GM12878 (cell line): ENCODE measurements around the gene FAHD2A. TPM values are rescaled to one million over a fixed set of nuclear protein-coding genes. Genes with fewer than 3 reads are reported as not detected.

Experiments used
- ATAC-seq: fragments of 200-7000 bp; cut with Tn5 transposase; 3 replicates; pipeline ENCODE4 v1.9.1; 2020; ENCODE audit warnings: mild to moderate bottlenecking, moderate library complexity
- BruUV-seq: library from RNA; stranded (reverse); fragments of 400-500 nt; replicated peaks from 2 replicates; lab custom pipeline; 2021; lab: Mats Ljungman, UMichigan
- CTCF ChIA-PET: fragments of 300-600 bp; sonication (Branson Sonifier 250); formaldehyde crosslinking; extraction: SDS; loops from one replicate; lab custom pipeline; 2021; ENCODE audit warnings: inconsistent platforms; lab: Yijun Ruan, JAX
- POLR2A ChIA-PET: fragments of 350-600 bp; formaldehyde crosslinking; extraction: SDS; loops from one replicate; lab custom pipeline; 2021; ENCODE audit warnings: inconsistent platforms; lab: Charles Lee
- RAD21 ChIA-PET: fragments of 300-600 bp; sonication (Branson Sonifier 250); formaldehyde crosslinking; loops from one replicate; lab custom pipeline; 2023; ENCODE audit warnings: antibody characterized with exemption; ENCODE audit not compliant: unreplicated experiment; lab: Charles Lee
- SMC1A ChIA-PET: fragments of 300-600 bp; sonication (Branson Sonifier 250); formaldehyde crosslinking; loops from one replicate; lab custom pipeline; 2023; ENCODE audit not compliant: unreplicated experiment, uncharacterized antibody; lab: Charles Lee
- DNase-seq: peaks from one replicate; pipeline ENCODE4 v3.0.0-alpha.2; 2011; ENCODE audit warnings: low read depth, low spot score
- FAIRE-seq: peaks from 3 replicates; lab custom pipeline; 2011; peaks lifted over from hg19 to GRCh38; lab: Jason Lieb, UNC
- H2AFZ ChIP-seq: 2 replicates; pipeline ENCODE4 v1.6.0; 2011; ENCODE audit warnings: low read depth, low read length, control low read depth; ENCODE audit not compliant: control insufficient read depth
- H3K27ac ChIP-seq: 2 replicates; pipeline ENCODE4 v1.5.1; 2011; ENCODE audit warnings: control low read depth; ENCODE audit not compliant: control insufficient read depth, insufficient read depth
- H3K27me3 ChIP-seq, 2 experiments: replicated peaks in 1 of 2; 2 replicates each; pipeline versions ENCODE4 v1.6.0 to v1.6.1; 2011; ENCODE audit warnings: low read length in 1 of 2; ENCODE audit not compliant: control insufficient read depth in 2 of 2, insufficient read depth in 2 of 2
- H3K36me3 ChIP-seq, 2 experiments: 2 replicates each; pipeline ENCODE4 v1.5.1; 2011; ENCODE audit warnings: low read length in 1 of 2; ENCODE audit not compliant: control insufficient read depth in 2 of 2, insufficient read depth in 2 of 2
- H3K4me1 ChIP-seq: 2 replicates; pipeline ENCODE4 v1.6.1; 2011; ENCODE audit warnings: mild to moderate bottlenecking, low read length, moderate library complexity, mixed read lengths; ENCODE audit not compliant: control insufficient read depth, insufficient read depth
- H3K4me2 ChIP-seq: 2 replicates; pipeline ENCODE4 v1.6.0; 2011; ENCODE audit warnings: control low read depth; ENCODE audit not compliant: control insufficient read depth, insufficient read depth
- H3K4me3 ChIP-seq: fragments of 200-600 bp; sonication (generic); 2 replicates; pipeline ENCODE4 v1.5.1; 2016
- H3K79me2 ChIP-seq: 2 replicates; pipeline ENCODE4 v1.6.0; 2011; ENCODE audit warnings: low read length; ENCODE audit not compliant: control insufficient read depth, insufficient read depth
- H3K9ac ChIP-seq: 2 replicates; pipeline ENCODE4 v1.8.0; 2011; ENCODE audit warnings: low read length, control low read depth, mixed read lengths; ENCODE audit not compliant: control insufficient read depth, insufficient read depth
- H3K9me3 ChIP-seq: replicated peaks from 3 replicates; pipeline ENCODE4 v1.5.1; 2011; ENCODE audit warnings: mild to moderate bottlenecking, low read length; ENCODE audit not compliant: control insufficient read depth, insufficient read depth
- H4K20me1 ChIP-seq: 2 replicates; pipeline ENCODE4 v1.6.0; 2011; ENCODE audit not compliant: control insufficient read depth, insufficient read depth
- ASH2L ChIP-seq: fragments of 300-600, 200-600 bp; sonication (generic); IDR thresholded peaks from 2 replicates; pipeline ENCODE4 v1.6.1; 2017; ENCODE audit warnings: low read depth, mild to moderate bottlenecking, borderline replicate concordance
- NKRF ChIP-seq: fragments of 450-650 bp; conservative IDR thresholded peaks from 2 replicates; pipeline ENCODE4 v1.6.1; 2017; ENCODE audit warnings: mild to moderate bottlenecking, moderate library complexity
- NR2C1 ChIP-seq: fragments of 450-650 bp; IDR thresholded peaks from 2 replicates; pipeline ENCODE4 v1.6.1; 2017; ENCODE audit warnings: antibody characterized with exemption, mild to moderate bottlenecking, moderate library complexity
- RCOR1 ChIP-seq: conservative IDR thresholded peaks from 2 replicates; pipeline ENCODE4 v1.6.1; 2012; ENCODE audit warnings: low read depth, low read length, improper control_type of control experiment
- ZBTB40 ChIP-seq: fragments of 450-650 bp; IDR thresholded peaks from 2 replicates; pipeline ENCODE4 v1.6.1; 2016; ENCODE audit warnings: mild to moderate bottlenecking, moderate library complexity, borderline replicate concordance
- WGBS: methylation state at CpG from one replicate; pipeline ENCODE4 v1.1.6; 2016; ENCODE audit warnings: low lambda C conversion rate; ENCODE audit not compliant: insufficient replicate concordance, insufficient coverage; ENCODE audit errors: missing lambda C conversion rate; 5-methylcytosine and 5-hydroxymethylcytosine counted together
- in situ Hi-C: fragments of 300-500 bp; cut with MboI; formaldehyde crosslinking; loops from 9 replicates; pipeline ENCODE4 v1.14.3; 2018; ENCODE audit warnings: mixed read lengths
- intact Hi-C: fragments of 100-400 bp; cut with micrococcal nuclease; formaldehyde crosslinking; loops from one replicate; pipeline ENCODE4 v1.14.2; 2022; ENCODE audit not compliant: unreplicated experiment
- polyA plus RNA-seq, 11 experiments: library from polyadenylated mRNA; depleted of rRNA in 4 of 11; unstranded in 6 of 11; stranded (reverse) in 5 of 11; fragments of >200 nt; fragmentation: Nextera tagmentation in 4 of 11; fragmentation: Illumina TruSeq in 1 of 11; extraction: Ambion mirVana in 4 of 11; extraction: Trizol in 1 of 11; gene quantifications; 1 replicate in 1 of 11; 2 replicates in 10 of 11; pipeline versions ENCODE4 v1.2.1 to v1.2.3, GENCODE V29; 2011 to 2016; ENCODE audit warnings: inconsistent platforms in 2 of 11, missing spikeins in 2 of 11, low read depth in 1 of 11
- total RNA-seq, 4 experiments: library from RNA; depleted of rRNA in 3 of 4; stranded (reverse); fragments of >200 nt in 3 of 4; fragmentation: Illumina TruSeq in 1 of 4; extraction: Trizol in 1 of 4; gene quantifications; 2 replicates each; pipeline versions ENCODE4 v1.2.1 to v1.2.3, GENCODE V29; 2013 to 2021
- TF ChIP-seq, protein P1 (sequence below): fragments of 450-650 bp; IDR thresholded peaks from 2 replicates; pipeline ENCODE4 v1.6.1; 2017; ENCODE audit warnings: mild to moderate bottlenecking, low read depth, inconsistent platforms; ENCODE audit not compliant: poor library complexity, severe bottlenecking
- TF ChIP-seq, protein P2 (sequence below): IDR thresholded peaks from 2 replicates; pipeline ENCODE4 v1.6.1; 2012; ENCODE audit warnings: low read depth, low read length, improper control_type of control experiment
- TF ChIP-seq, protein P3 (sequence below): fragments of 450-650 bp; IDR thresholded peaks from 2 replicates; pipeline ENCODE4 v1.6.1; 2017; ENCODE audit warnings: mild to moderate bottlenecking, moderate library complexity

The FAHD2A gene
- total and polyA plus RNA-seq, 10 of the 15 experiments (the other 5 are each of a cell fraction or from before 2014, with no cell fraction given): 11.2 to 38.2 (median 25.1) TPM

DNA sequence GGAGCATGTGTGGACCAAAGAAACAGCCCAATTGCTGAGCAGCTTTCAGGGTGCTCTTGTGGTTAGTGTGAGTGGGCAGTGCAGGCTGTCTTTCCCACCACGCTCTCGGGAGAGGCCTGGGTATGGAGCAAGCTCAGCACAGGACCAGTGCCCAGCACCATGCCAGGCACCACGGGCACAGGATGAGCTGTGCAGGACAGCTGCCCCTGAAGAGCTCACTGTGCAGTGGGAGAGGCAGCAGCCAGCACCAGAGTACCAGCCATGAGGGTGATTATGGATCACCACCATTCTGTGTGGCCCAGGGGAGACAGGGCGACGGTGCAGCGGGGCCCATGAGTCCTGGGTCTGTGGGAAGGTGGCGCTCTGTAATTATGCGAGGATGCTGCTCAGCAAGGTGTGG is 29.7 kb upstream of the FAHD2A start (continued):
- TF ChIP-seq, protein P1, sequence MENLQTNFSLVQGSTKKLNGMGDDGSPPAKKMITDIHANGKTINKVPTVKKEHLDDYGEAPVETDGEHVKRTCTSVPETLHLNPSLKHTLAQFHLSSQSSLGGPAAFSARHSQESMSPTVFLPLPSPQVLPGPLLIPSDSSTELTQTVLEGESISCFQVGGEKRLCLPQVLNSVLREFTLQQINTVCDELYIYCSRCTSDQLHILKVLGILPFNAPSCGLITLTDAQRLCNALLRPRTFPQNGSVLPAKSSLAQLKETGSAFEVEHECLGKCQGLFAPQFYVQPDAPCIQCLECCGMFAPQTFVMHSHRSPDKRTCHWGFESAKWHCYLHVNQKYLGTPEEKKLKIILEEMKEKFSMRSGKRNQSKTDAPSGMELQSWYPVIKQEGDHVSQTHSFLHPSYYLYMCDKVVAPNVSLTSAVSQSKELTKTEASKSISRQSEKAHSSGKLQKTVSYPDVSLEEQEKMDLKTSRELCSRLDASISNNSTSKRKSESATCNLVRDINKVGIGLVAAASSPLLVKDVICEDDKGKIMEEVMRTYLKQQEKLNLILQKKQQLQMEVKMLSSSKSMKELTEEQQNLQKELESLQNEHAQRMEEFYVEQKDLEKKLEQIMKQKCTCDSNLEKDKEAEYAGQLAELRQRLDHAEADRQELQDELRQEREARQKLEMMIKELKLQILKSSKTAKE: no peak

- Histone ChIP-seq H3K9ac (no peak overlapping the region), H3K4me2 (no peak overlapping the region), H3K27me3 (peaks cover 0 to under 1% of the 10 kb centered on the region in 2 experiments; a peak in 1 of 4 replicates), H3K9me3 (no peaks in the 10 kb centered on the region), H3K36me3 (no peaks in the 10 kb centered on the region), H3K4me1 (no peaks in the 10 kb centered on the region), H3K79me2 (no peaks in the 10 kb centered on the region), H3K4me3 (no peak overlapping the region), H3K27ac (no peak overlapping the region), H2AFZ (no peak overlapping the region), H4K20me1 (no peaks in the 10 kb centered on the region)
- ChIA-PET RAD21 (no interaction called here), SMC1A (no interaction called here), POLR2A (no interaction called here), CTCF (no interaction called here)
- no TSS peak for BruUV-seq
- no peak for ATAC-seq
- intact Hi-C loops (no loop called here), in situ Hi-C loops (no loop called here)
- WGBS: 51% methylated on average over 6 of the region's 6 CpGs
- TF ChIP-seq, protein P2, sequence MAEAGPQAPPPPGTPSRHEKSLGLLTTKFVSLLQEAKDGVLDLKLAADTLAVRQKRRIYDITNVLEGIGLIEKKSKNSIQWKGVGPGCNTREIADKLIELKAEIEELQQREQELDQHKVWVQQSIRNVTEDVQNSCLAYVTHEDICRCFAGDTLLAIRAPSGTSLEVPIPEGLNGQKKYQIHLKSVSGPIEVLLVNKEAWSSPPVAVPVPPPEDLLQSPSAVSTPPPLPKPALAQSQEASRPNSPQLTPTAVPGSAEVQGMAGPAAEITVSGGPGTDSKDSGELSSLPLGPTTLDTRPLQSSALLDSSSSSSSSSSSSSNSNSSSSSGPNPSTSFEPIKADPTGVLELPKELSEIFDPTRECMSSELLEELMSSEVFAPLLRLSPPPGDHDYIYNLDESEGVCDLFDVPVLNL: no peak
- TF ChIP-seq RCOR1: no peak
- TF ChIP-seq NKRF: no peak
- TF ChIP-seq ZBTB40: no peak
- TF ChIP-seq ASH2L: no peak
- TF ChIP-seq, protein P3, sequence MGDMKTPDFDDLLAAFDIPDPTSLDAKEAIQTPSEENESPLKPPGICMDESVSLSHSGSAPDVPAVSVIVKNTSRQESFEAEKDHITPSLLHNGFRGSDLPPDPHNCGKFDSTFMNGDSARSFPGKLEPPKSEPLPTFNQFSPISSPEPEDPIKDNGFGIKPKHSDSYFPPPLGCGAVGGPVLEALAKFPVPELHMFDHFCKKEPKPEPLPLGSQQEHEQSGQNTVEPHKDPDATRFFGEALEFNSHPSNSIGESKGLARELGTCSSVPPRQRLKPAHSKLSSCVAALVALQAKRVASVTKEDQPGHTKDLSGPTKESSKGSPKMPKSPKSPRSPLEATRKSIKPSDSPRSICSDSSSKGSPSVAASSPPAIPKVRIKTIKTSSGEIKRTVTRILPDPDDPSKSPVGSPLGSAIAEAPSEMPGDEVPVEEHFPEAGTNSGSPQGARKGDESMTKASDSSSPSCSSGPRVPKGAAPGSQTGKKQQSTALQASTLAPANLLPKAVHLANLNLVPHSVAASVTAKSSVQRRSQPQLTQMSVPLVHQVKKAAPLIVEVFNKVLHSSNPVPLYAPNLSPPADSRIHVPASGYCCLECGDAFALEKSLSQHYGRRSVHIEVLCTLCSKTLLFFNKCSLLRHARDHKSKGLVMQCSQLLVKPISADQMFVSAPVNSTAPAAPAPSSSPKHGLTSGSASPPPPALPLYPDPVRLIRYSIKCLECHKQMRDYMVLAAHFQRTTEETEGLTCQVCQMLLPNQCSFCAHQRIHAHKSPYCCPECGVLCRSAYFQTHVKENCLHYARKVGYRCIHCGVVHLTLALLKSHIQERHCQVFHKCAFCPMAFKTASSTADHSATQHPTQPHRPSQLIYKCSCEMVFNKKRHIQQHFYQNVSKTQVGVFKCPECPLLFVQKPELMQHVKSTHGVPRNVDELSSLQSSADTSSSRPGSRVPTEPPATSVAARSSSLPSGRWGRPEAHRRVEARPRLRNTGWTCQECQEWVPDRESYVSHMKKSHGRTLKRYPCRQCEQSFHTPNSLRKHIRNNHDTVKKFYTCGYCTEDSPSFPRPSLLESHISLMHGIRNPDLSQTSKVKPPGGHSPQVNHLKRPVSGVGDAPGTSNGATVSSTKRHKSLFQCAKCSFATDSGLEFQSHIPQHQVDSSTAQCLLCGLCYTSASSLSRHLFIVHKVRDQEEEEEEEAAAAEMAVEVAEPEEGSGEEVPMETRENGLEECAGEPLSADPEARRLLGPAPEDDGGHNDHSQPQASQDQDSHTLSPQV: no peak
- no peak for TF ChIP-seq NR2C1
- DNase-seq: no peak
- FAIRE-seq: no peak
Measured at GRCh38 chr2:95374029-95374428, 28.5 kb upstream of the FAHD2A start.
